Measurements from ENCODE around the gene ROPN1L.

The ROPN1L gene

GRCh38 chr5:10442576-10442975, 897 bp downstream of the ROPN1L start:
- H3K27ac ChIP-seq (ENCODE audit: low read depth, low read length): no peak overlapping the region
- no peaks in the 10 kb centered on the region for H3K79me2 ChIP-seq (ENCODE audit: control insufficient read depth, low read length)
- peaks cover 16% of the 10 kb centered on the region for H3F3A ChIP-seq (ENCODE audit: control insufficient read depth, insufficient read depth)
- H3K4me2 ChIP-seq (ENCODE audit: low read length): peak overlapping the region; percentile 90
- H3K4me1 ChIP-seq (ENCODE audit: control insufficient read depth, low read length): peaks cover 29% of the 10 kb centered on the region
- H3K9me2 ChIP-seq (replicated peaks; ENCODE audit: control insufficient read depth, low read length): no peaks in the 10 kb centered on the region
- TF ChIP-seq CTCF (IDR thresholded peaks at IDR 0.05; ENCODE audit: low read depth, low read length, poor library complexity, severe bottlenecking): no peak
- TF ChIP-seq EZH2phosphoT487 (IDR thresholded peaks at IDR 0.05; ENCODE audit: borderline replicate concordance, low read length): no peak
- no peaks in the 10 kb centered on the region for H4K20me1 ChIP-seq (ENCODE audit: control insufficient read depth, insufficient read depth, low read depth, low read length)
- no peaks in the 10 kb centered on the region for H3K36me3 ChIP-seq (ENCODE audit: control insufficient read depth, low read length)
- peak overlapping the region; percentile 80 for H3K4me3 ChIP-seq (ENCODE audit: low read length)
- peaks cover 14% of the 10 kb centered on the region for H3K27me3 ChIP-seq (ENCODE audit: control insufficient read depth, low read length)
- H3K9me3 ChIP-seq (ENCODE audit: control insufficient read depth, insufficient read depth, low read length): no peaks in the 10 kb centered on the region

GRCh38 chr5:10445352-10445751, 3.7 kb downstream of the ROPN1L start:
- H3K4me3 ChIP-seq (ENCODE audit: low read length): peak overlapping the region; percentile 42; the same call in 1 of the 2 replicates
- no peak overlapping the region for H3K27ac ChIP-seq (ENCODE audit: low read depth, low read length)
- H3K9me3 ChIP-seq (ENCODE audit: control insufficient read depth, insufficient read depth, low read length): no peaks in the 10 kb centered on the region
- peaks cover 29% of the 10 kb centered on the region for H3K4me1 ChIP-seq (ENCODE audit: control insufficient read depth, low read length)
- no peaks in the 10 kb centered on the region for H3K79me2 ChIP-seq (ENCODE audit: control insufficient read depth, low read length)
- no peaks in the 10 kb centered on the region for H4K20me1 ChIP-seq (ENCODE audit: control insufficient read depth, insufficient read depth, low read depth, low read length)
- TF ChIP-seq EZH2phosphoT487 (IDR thresholded peaks at IDR 0.05; ENCODE audit: borderline replicate concordance, low read length): no peak
- no peak for TF ChIP-seq CTCF (IDR thresholded peaks at IDR 0.05; ENCODE audit: low read depth, low read length, poor library complexity, severe bottlenecking)
- 0 out of 2 replicates have a peak, but pooled peaks cover 5% of the 10 kb centered on the region for H3F3A ChIP-seq (ENCODE audit: control insufficient read depth, insufficient read depth)
- H3K36me3 ChIP-seq (ENCODE audit: control insufficient read depth, low read length): no peaks in the 10 kb centered on the region
- H3K4me2 ChIP-seq (ENCODE audit: low read length): peak overlapping the region; percentile 46
- no peaks in the 10 kb centered on the region for H3K9me2 ChIP-seq (replicated peaks; ENCODE audit: control insufficient read depth, low read length)
- H3K27me3 ChIP-seq (ENCODE audit: control insufficient read depth, low read length): peaks cover 14% of the 10 kb centered on the region

- Histone ChIP-seq H4K20me1 (ENCODE audit: control insufficient read depth, insufficient read depth, low read depth, low read length) (no peaks in the 10 kb centered on the region), H3K4me1 (ENCODE audit: control insufficient read depth, low read length) (peaks cover 21% of the 10 kb centered on the region), H3K4me3 (ENCODE audit: low read length) (no peak overlapping the region), H3K4me2 (ENCODE audit: low read length) (no peak overlapping the region), H3K9me3 (ENCODE audit: control insufficient read depth, insufficient read depth, low read length) (no peaks in the 10 kb centered on the region), H3K79me2 (ENCODE audit: control insufficient read depth, low read length) (no peaks in the 10 kb centered on the region), H3K27me3 (ENCODE audit: control insufficient read depth, low read length) (peaks cover 14% of the 10 kb centered on the region), H3K36me3 (ENCODE audit: control insufficient read depth, low read length) (no peaks in the 10 kb centered on the region), H3K9me2 (replicated peaks; ENCODE audit: control insufficient read depth, low read length) (no peaks in the 10 kb centered on the region), H3F3A (ENCODE audit: control insufficient read depth, insufficient read depth) (0 out of 2 replicates have a peak, but pooled peaks cover 5% of the 10 kb centered on the region), H3K27ac (ENCODE audit: low read depth, low read length) (no peak overlapping the region)
- TF ChIP-seq EZH2phosphoT487 (IDR thresholded peaks at IDR 0.05; ENCODE audit: borderline replicate concordance, low read length) (no peak), CTCF (IDR thresholded peaks at IDR 0.05; ENCODE audit: low read depth, low read length, poor library complexity, severe bottlenecking) (no peak)
These were observed 4.8 kb downstream of the ROPN1L start for GRCh38 chr5:10446490-10446889.
